A549 (cell line): ENCODE measurements around the gene FNIP2. TPM values are rescaled to one million over a fixed set of nuclear protein-coding genes. Genes with fewer than 3 reads are reported as not detected.
"Not testable (repeated sequence)": the region's sequence is repeated elsewhere in the genome, so short reads cannot be mapped to it uniquely, and the experiment has no call there.

ENCODE experiments used
- ATAC-seq, 2 experiments: fragments of 200-7000 bp in 1 of 2; fragments of >200 bp in 1 of 2; cut with Nextera tagmentation in 1 of 2; cut with Tn5 transposase in 1 of 2; 3 replicates each; pipeline versions ENCODE4 v1.8.0 to v1.9.1; 2018 to 2020; ENCODE audit warnings: mild to moderate bottlenecking in 1 of 2, moderate library complexity in 1 of 2
- CTCF ChIA-PET: fragments of 300-600 bp; sonication (Branson Sonifier 250); formaldehyde crosslinking; extraction: SDS; loops from one replicate; lab custom pipeline; 2021; ENCODE audit warnings: antibody characterized with exemption, inconsistent platforms; lab: Yijun Ruan, JAX
- POLR2A ChIA-PET: fragments of 350-600 bp; formaldehyde crosslinking; extraction: SDS; loops from one replicate; lab custom pipeline; 2021; ENCODE audit warnings: antibody characterized with exemption, inconsistent platforms; lab: Yijun Ruan, JAX
- DNase-seq, 2 experiments: peaks; one replicate each; pipeline versions ENCODE4 v3.0.0 to v3.0.0-alpha.2; 2011 to 2016; ENCODE audit warnings: low read depth in 1 of 2, low spot score in 1 of 2
- FAIRE-seq: peaks from 2 replicates; lab custom pipeline; 2011; peaks lifted over from hg19 to GRCh38; lab: Jason Lieb, UNC
- H3K27ac ChIP-seq, 2 experiments: fragments of >200 bp; sonication (Bioruptor Twin); formaldehyde crosslinking; 3 replicates each; pipeline ENCODE4 v1.5.1; 2016 to 2017
- H3K4me1 ChIP-seq: fragments of >200 bp; sonication (Bioruptor Twin); formaldehyde crosslinking; 3 replicates; pipeline ENCODE4 v1.6.1; 2016
- H3K4me2 ChIP-seq: fragments of >200 bp; sonication (Bioruptor Twin); formaldehyde crosslinking; 3 replicates; pipeline ENCODE4 v1.6.1; 2016
- H3K4me3 ChIP-seq: fragments of >200 bp; sonication (Bioruptor Twin); formaldehyde crosslinking; 3 replicates; pipeline ENCODE4 v1.5.1; 2016
- H3K9me3 ChIP-seq: fragments of >200 bp; sonication (Bioruptor Twin); formaldehyde crosslinking; 3 replicates; pipeline ENCODE4 v1.6.1; 2016
- BHLHE40 ChIP-seq: IDR thresholded peaks from 2 replicates; pipeline ENCODE4 v1.6.1; 2012; ENCODE audit warnings: low read depth, low read length, inconsistent platforms
- CEBPB ChIP-seq, 2 experiments: fragments of >200 bp in 1 of 2; sonication (Bioruptor Twin) in 1 of 2; formaldehyde crosslinking in 1 of 2; IDR thresholded peaks; 2 replicates each; pipeline ENCODE4 v1.6.1; 2012 to 2016
- EHF ChIP-seq: fragments of 250-450 bp; sonication (Bioruptor Pico); IDR thresholded peaks from 2 replicates; pipeline ENCODE4 v1.5.0; 2020; ENCODE audit warnings: mild to moderate bottlenecking
- ELK1 ChIP-seq: fragments of 150-350 bp; IDR thresholded peaks from 2 replicates; pipeline ENCODE4 v1.6.1; 2014; ENCODE audit warnings: low read depth, mild to moderate bottlenecking, low read length
- GATA3 ChIP-seq: IDR thresholded peaks from 2 replicates; pipeline ENCODE4 v1.6.1; 2012; ENCODE audit warnings: borderline replicate concordance
- HES2 ChIP-seq: fragments of >200 bp; sonication (Bioruptor Twin); formaldehyde crosslinking; IDR thresholded peaks from 2 replicates; pipeline ENCODE4 v1.6.1; 2016
- HEYL ChIP-seq: fragments of 250-450 bp; sonication (Bioruptor Pico); IDR thresholded peaks from 2 replicates; pipeline ENCODE4 v1.8.0; 2021; ENCODE audit warnings: mild to moderate bottlenecking, moderate library complexity
- HOXA7 ChIP-seq: fragments of 250-450 bp; sonication (Bioruptor Pico); IDR thresholded peaks from 2 replicates; pipeline ENCODE4 v1.5.0; 2020; ENCODE audit warnings: mild to moderate bottlenecking, moderate library complexity
- HOXB13 ChIP-seq: fragments of 250-450 bp; sonication (Bioruptor Pico); IDR thresholded peaks from 2 replicates; pipeline ENCODE4 v1.5.0; 2020; ENCODE audit warnings: low read depth, mild to moderate bottlenecking, moderate library complexity
- JUN ChIP-seq, 2 experiments: fragments of >200 bp; sonication (Bioruptor Twin); formaldehyde crosslinking; IDR thresholded peaks; 2 replicates in 1 of 2; 3 replicates in 1 of 2; pipeline ENCODE4 v1.6.1; 2016 to 2017
- MAFK ChIP-seq: fragments of 450-650 bp; IDR thresholded peaks from 2 replicates; pipeline ENCODE4 v1.6.1; 2014; ENCODE audit not compliant: partially characterized antibody
- MAX ChIP-seq: IDR thresholded peaks from 2 replicates; pipeline ENCODE4 v1.6.1; 2012
- MAZ ChIP-seq: fragments of 150-350 bp; IDR thresholded peaks from 2 replicates; pipeline ENCODE4 v1.6.1; 2014; ENCODE audit warnings: antibody characterized with exemption, low read depth, low read length, borderline replicate concordance
- NPAS2 ChIP-seq: fragments of 250-450 bp; sonication (Bioruptor Pico); IDR thresholded peaks from 2 replicates; pipeline ENCODE4 v1.8.0; 2022; ENCODE audit warnings: mild to moderate bottlenecking, moderate library complexity, borderline replicate concordance
- PBX3 ChIP-seq: IDR thresholded peaks from 2 replicates; pipeline ENCODE4 v1.6.1; 2012
- POLR2A ChIP-seq: IDR thresholded peaks from 2 replicates; pipeline ENCODE4 v1.6.1; 2012; ENCODE audit warnings: mild to moderate bottlenecking, low read length
- RAD21 ChIP-seq, 2 experiments: fragments of >200 bp in 1 of 2; sonication (Bioruptor Twin) in 1 of 2; formaldehyde crosslinking in 1 of 2; IDR thresholded peaks in 1 of 2; conservative IDR thresholded peaks in 1 of 2; 2 replicates in 1 of 2; 3 replicates in 1 of 2; pipeline ENCODE4 v1.6.1; 2012 to 2018; ENCODE audit warnings: inconsistent platforms in 1 of 2
- RARB ChIP-seq: fragments of 250-450 bp; sonication (Bioruptor Pico); IDR thresholded peaks from 2 replicates; pipeline ENCODE4 v1.8.0; 2021; ENCODE audit warnings: mild to moderate bottlenecking, moderate library complexity
- SREBF2 ChIP-seq: fragments of 450-650 bp; IDR thresholded peaks from 2 replicates; pipeline ENCODE4 v1.6.1; 2014; ENCODE audit warnings: mild to moderate bottlenecking, moderate library complexity
- TP53 ChIP-seq: fragments of 250-450 bp; sonication (Bioruptor Pico); IDR thresholded peaks from 2 replicates; pipeline ENCODE4 v1.5.0; 2021; ENCODE audit warnings: mild to moderate bottlenecking, moderate library complexity
- ZNF302 ChIP-seq: fragments of 250-450 bp; sonication (Bioruptor Pico); IDR thresholded peaks from 2 replicates; pipeline ENCODE4 v1.9.0; 2021; ENCODE audit warnings: inconsistent platforms, mild to moderate bottlenecking, moderate library complexity
- WGBS: methylation state at CpG from one replicate; pipeline ENCODE4 v1.1.6; 2017; ENCODE audit errors: missing lambda C conversion rate; 5-methylcytosine and 5-hydroxymethylcytosine counted together
- polyA plus RNA-seq, 4 experiments: library from polyadenylated mRNA; depleted of rRNA in 3 of 4; stranded (reverse); fragments of >200 nt; fragmentation: RNase III in 1 of 4; extraction: RNeasy Plus Mini Kit Qiagen cat#74134 plus additional on column Dnase treatment in 1 of 4; gene quantifications; 2 replicates in 3 of 4; 3 replicates in 1 of 4; pipeline ENCODE4 v1.2.3, GENCODE V29; 2011 to 2017

Gene FNIP2
- polyA plus RNA-seq, 2 of the 4 experiments (the other 2 are of a cell fraction) = 2.0 to 2.5 TPM

- Histone ChIP-seq H3K4me2 (no peak overlapping the region), H3K27ac (no peak overlapping the region), H3K4me3 (no peak overlapping the region), H3K9me3 (no peaks in the 10 kb centered on the region)
- 95% methylated on average over 15 of the region's 15 CpGs for WGBS
- no peak for ATAC-seq
- POLR2A ChIA-PET = no interaction called here
- TF ChIP-seq JUN (IDR thresholded peaks at IDR 0.05) (no peak), ELK1 (no peak), MAX (no peak), HOXB13 (CRISPR knock-in tag) (no peak), RARB (no peak), GATA3 (no peak), ZNF302 (CRISPR knock-in tag) (no peak), POLR2A (no peak), RAD21 (conservative IDR thresholded peaks at IDR 0.05 in 1 of 2, IDR thresholded peaks at IDR 0.05 in 1 of 2) (no peak), SREBF2 (no peak)
- TF ChIP-seq, all 56 proteins: peak for 0
- CTCF ChIA-PET = no interaction called here
- DNase-seq = no peak
- peaks cover 28% of the 10 kb centered on the region for H3K4me1 ChIP-seq
- no peak for FAIRE-seq
These were observed 19.1 kb downstream of the FNIP2 start for GRCh38 chr4:158787709-158788475.

- WGBS = 86% methylated on average over 1 of the region's 1 CpG
- H3K27ac ChIP-seq = no peak overlapping the region
- POLR2A ChIA-PET = no interaction called here
- no peak for DNase-seq
- no peak for ATAC-seq
- no peak for TF ChIP-seq MAFK
- FAIRE-seq = no peak
- H3K4me1 ChIP-seq = peaks cover 25% of the 10 kb centered on the region
- no peak overlapping the region for H3K4me3 ChIP-seq
- no peak overlapping the region for H3K4me2 ChIP-seq
- CTCF ChIA-PET = no interaction called here
- H3K9me3 ChIP-seq = no peaks in the 10 kb centered on the region
These were observed 19.7 kb downstream of the FNIP2 start for GRCh38 chr4:158788516-158788915.

DNA sequence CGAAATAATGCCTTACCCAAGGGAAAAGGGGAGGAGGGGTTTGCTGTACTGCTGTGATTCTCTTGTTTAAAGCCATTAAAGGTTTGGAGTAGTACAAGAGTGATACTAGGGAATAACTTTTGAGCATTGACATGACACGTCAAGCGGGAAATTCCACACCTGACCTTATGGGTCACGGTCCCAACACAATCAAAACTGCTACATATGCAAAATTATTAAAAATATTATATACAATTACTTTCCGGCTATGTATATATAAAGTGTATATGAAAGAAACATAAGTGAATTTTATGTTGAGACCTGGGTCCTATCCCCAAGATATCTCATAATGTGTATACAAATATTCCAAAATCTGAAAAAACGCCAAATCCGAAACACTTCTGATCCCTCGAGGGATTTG lies 21.0 kb downstream of the FNIP2 start:
- no peak for FAIRE-seq
- Histone ChIP-seq H3K27ac (no peak overlapping the region), H3K4me3 (no peak overlapping the region), H3K4me2 (no peak overlapping the region), H3K4me1 (peaks cover 20% of the 10 kb centered on the region), H3K9me3 (no peaks in the 10 kb centered on the region)
- WGBS = 87% methylated on average over 8 of the region's 8 CpGs
- no peak for DNase-seq
- CTCF ChIA-PET = no interaction called here
- POLR2A ChIA-PET = no interaction called here
- no peak for ATAC-seq
- TF ChIP-seq EHF (CRISPR knock-in tag) = no peak

GRCh38 chr4:158793021-158793420 lies 24.2 kb downstream of the FNIP2 start:
- Histone ChIP-seq H3K27ac (no peak overlapping the region), H3K4me1 (0 out of 3 replicates have a peak, but pooled peaks cover 5% of the 10 kb centered on the region), H3K9me3 (no peaks in the 10 kb centered on the region), H3K4me3 (no peak overlapping the region), H3K4me2 (peak overlapping the region; percentile 21; the same call in 1 of the 3 replicates)
- DNase-seq (no peak), ATAC-seq (peak in 1 of 2 experiments; percentile 28; a peak in 1 of 6 replicates), FAIRE-seq (no peak)
- WGBS = 21% methylated on average over 1 of the region's 1 CpG
- TF ChIP-seq MAZ (no peak), NPAS2 (no peak), CEBPB (IDR thresholded peaks at IDR 0.05) (no peak), HOXA7 (CRISPR knock-in tag) (no peak), TP53 (CRISPR knock-in tag) (no peak), PBX3 (no peak), HES2 (no peak), HEYL (CRISPR knock-in tag) (no peak), BHLHE40 (no peak)
- ChIA-PET POLR2A (no interaction called here), CTCF (interaction anchor here (0.5 kb wide), 1 partner anchor 125 kb away, joined by 5 read pairs; no protein-coding TSS in a partner anchor)

GRCh38 chr4:158793430-158793829 lies 24.6 kb downstream of the FNIP2 start:
- H3K27ac ChIP-seq, ATAC-seq, H3K4me3 ChIP-seq, H3K9me3 ChIP-seq, FAIRE-seq, CTCF ChIA-PET, DNase-seq, H3K4me1 ChIP-seq, POLR2A ChIA-PET: not testable (repeated sequence)
- WGBS = 90% methylated on average over 1 of the region's 1 CpG
- peak overlapping the region; percentile 21; the same call in 1 of the 3 replicates for H3K4me2 ChIP-seq
